Keratinocyte (primary cell): Measurements from ENCODE around the gene NKX2-4. TPM values are rescaled to one million over a fixed set of nuclear protein-coding genes. Genes with fewer than 3 reads are reported as not detected.

Experiments used
- DNase-seq: peaks from one replicate; pipeline ENCODE4 v3.0.0-alpha.2; 2011; ENCODE audit warnings: low read depth, missing footprints, low spot score
- FAIRE-seq: peaks from 2 replicates; lab custom pipeline; 2011; peaks lifted over from hg19 to GRCh38; lab: Jason Lieb, UNC
- H2AFZ ChIP-seq: 2 replicates; pipeline ENCODE4 v1.6.0; 2012; ENCODE audit warnings: low read length, control low read depth, inconsistent platforms; ENCODE audit not compliant: control insufficient read depth
- H3K27ac ChIP-seq: 2 replicates; pipeline ENCODE4 v1.5.1; 2011; ENCODE audit warnings: low read length; ENCODE audit not compliant: control insufficient read depth, insufficient read depth
- H3K27me3 ChIP-seq: 3 replicates; pipeline ENCODE4 v1.6.0; 2011; ENCODE audit warnings: low read length; ENCODE audit not compliant: control insufficient read depth, insufficient read depth; ENCODE audit errors: extremely low read depth
- H3K36me3 ChIP-seq, 2 experiments: 2 replicates in 1 of 2; 3 replicates in 1 of 2; pipeline ENCODE4 v1.5.1; 2011; ENCODE audit warnings: low read length in 2 of 2, mild to moderate bottlenecking in 1 of 2; ENCODE audit not compliant: control insufficient read depth in 2 of 2, insufficient read depth in 2 of 2; ENCODE audit errors: extremely low read depth in 1 of 2
- H3K4me1 ChIP-seq: 3 replicates; pipeline ENCODE4 v1.5.1; 2011; ENCODE audit warnings: low read length; ENCODE audit not compliant: control insufficient read depth, insufficient read depth; ENCODE audit errors: extremely low read depth
- H3K4me2 ChIP-seq: 3 replicates; pipeline ENCODE4 v1.6.0; 2011; ENCODE audit warnings: low read depth, low read length; ENCODE audit not compliant: control insufficient read depth, insufficient read depth; ENCODE audit errors: extremely low read depth
- H3K4me3 ChIP-seq, 3 experiments: fragments of 200-600 bp in 1 of 3; sonication (generic) in 1 of 3; 2 replicates in 2 of 3; 3 replicates in 1 of 3; pipeline ENCODE4 v1.5.1; 2011 to 2016; ENCODE audit warnings: low read length in 3 of 3, mild to moderate bottlenecking in 3 of 3, control low read depth in 2 of 3, inconsistent platforms in 1 of 3, low read depth in 1 of 3, mixed read lengths in 1 of 3, mixed run types in 1 of 3, moderate library complexity in 1 of 3; ENCODE audit not compliant: control insufficient read depth in 2 of 3, insufficient read depth in 2 of 3; ENCODE audit errors: extremely low read depth in 1 of 3
- H3K79me2 ChIP-seq: 2 replicates; pipeline ENCODE4 v1.6.0; 2012; ENCODE audit warnings: low read length; ENCODE audit not compliant: control insufficient read depth, insufficient read depth
- H3K9ac ChIP-seq: 3 replicates; pipeline ENCODE4 v1.6.0; 2011; ENCODE audit warnings: low read length; ENCODE audit not compliant: control insufficient read depth, insufficient read depth; ENCODE audit errors: extremely low read depth
- H3K9me1 ChIP-seq: 3 replicates; pipeline ENCODE4 v1.6.0; 2011; ENCODE audit warnings: low read length; ENCODE audit not compliant: control insufficient read depth, insufficient read depth; ENCODE audit errors: extremely low read depth
- H3K9me3 ChIP-seq: 2 replicates; pipeline ENCODE4 v1.5.1; 2012; ENCODE audit warnings: low read depth, low read length; ENCODE audit not compliant: control insufficient read depth
- H4K20me1 ChIP-seq: 3 replicates; pipeline ENCODE4 v1.6.0; 2011; ENCODE audit warnings: low read length; ENCODE audit not compliant: control insufficient read depth, insufficient read depth; ENCODE audit errors: extremely low read depth
- EZH2 ChIP-seq: IDR thresholded peaks from one replicate; pipeline ENCODE4 v1.6.1; 2012; ENCODE audit warnings: inconsistent platforms, mild to moderate bottlenecking, low read length, moderate library complexity
- dilution Hi-C: fragments of 300-500 bp; cut with MboI; formaldehyde crosslinking; loops from one replicate; pipeline ENCODE4 v1.7.0; 2020; ENCODE audit warnings: low sequenced_read_pairs; ENCODE audit not compliant: extremely low pct_ligation_motif_present
- polyA plus RNA-seq, 5 experiments: library from polyadenylated mRNA; depleted of rRNA in 3 of 5; stranded (reverse) in 3 of 5; stranded (forward) in 1 of 5; unstranded in 1 of 5; fragments of >200 nt; gene quantifications; 1 replicate in 1 of 5; 2 replicates in 3 of 5; 3 replicates in 1 of 5; pipeline versions ENCODE4 v1.2.1 to v1.2.3, GENCODE V29; 2011 to 2012; ENCODE audit warnings: missing spikeins in 2 of 5, low read depth in 1 of 5, low replicate concordance in 1 of 5
- TF ChIP-seq, protein P1 (sequence below), 3 experiments: IDR thresholded peaks in 1 of 3; conservative IDR thresholded peaks in 1 of 3; optimal IDR thresholded peaks in 1 of 3; 2 replicates in 2 of 3; 3 replicates in 1 of 3; pipeline versions ENCODE3 to v1.5.1; 2011; ENCODE audit warnings: low read length in 3 of 3, mild to moderate bottlenecking in 3 of 3, moderate library complexity in 2 of 3, control low read depth in 1 of 3, inconsistent platforms in 1 of 3; ENCODE audit not compliant: insufficient read depth in 2 of 3; ENCODE audit errors: extremely low read depth in 1 of 3

Gene NKX2-4
- polyA plus RNA-seq, 1 donor (not counting 4 experiments of a cell fraction or from before 2014, with no cell fraction given): not detected

GRCh38 chr20:21361266-21361665 lies 36.1 kb downstream of the NKX2-4 start:
- dilution Hi-C loops: no loop called here
- Histone ChIP-seq H3K4me1 (no peaks in the 10 kb centered on the region), H3K36me3 (peaks cover 12 to 13% of the 10 kb centered on the region in 2 experiments), H3K27ac (no peak overlapping the region), H3K79me2 (no peaks in the 10 kb centered on the region), H3K4me2 (no peak overlapping the region), H4K20me1 (no peaks in the 10 kb centered on the region), H3K9me1 (no peaks in the 10 kb centered on the region), H3K9ac (no peak overlapping the region), H3K9me3 (no peaks in the 10 kb centered on the region), H2AFZ (no peak overlapping the region), H3K27me3 (no peaks in the 10 kb centered on the region), H3K4me3 (no peak overlapping the region)
- no peak for TF ChIP-seq EZH2
- TF ChIP-seq, protein P1, sequence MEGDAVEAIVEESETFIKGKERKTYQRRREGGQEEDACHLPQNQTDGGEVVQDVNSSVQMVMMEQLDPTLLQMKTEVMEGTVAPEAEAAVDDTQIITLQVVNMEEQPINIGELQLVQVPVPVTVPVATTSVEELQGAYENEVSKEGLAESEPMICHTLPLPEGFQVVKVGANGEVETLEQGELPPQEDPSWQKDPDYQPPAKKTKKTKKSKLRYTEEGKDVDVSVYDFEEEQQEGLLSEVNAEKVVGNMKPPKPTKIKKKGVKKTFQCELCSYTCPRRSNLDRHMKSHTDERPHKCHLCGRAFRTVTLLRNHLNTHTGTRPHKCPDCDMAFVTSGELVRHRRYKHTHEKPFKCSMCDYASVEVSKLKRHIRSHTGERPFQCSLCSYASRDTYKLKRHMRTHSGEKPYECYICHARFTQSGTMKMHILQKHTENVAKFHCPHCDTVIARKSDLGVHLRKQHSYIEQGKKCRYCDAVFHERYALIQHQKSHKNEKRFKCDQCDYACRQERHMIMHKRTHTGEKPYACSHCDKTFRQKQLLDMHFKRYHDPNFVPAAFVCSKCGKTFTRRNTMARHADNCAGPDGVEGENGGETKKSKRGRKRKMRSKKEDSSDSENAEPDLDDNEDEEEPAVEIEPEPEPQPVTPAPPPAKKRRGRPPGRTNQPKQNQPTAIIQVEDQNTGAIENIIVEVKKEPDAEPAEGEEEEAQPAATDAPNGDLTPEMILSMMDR (optimal IDR thresholded peaks at IDR 0.05 in 1 of 3, IDR thresholded peaks at IDR 0.05 in 1 of 3, conservative IDR thresholded peaks at IDR 0.05 in 1 of 3; ENCODE audit: extremely low read depth in 1 of 3, insufficient read depth in 2 of 3, low read length in 3 of 3): no peak
- FAIRE-seq: no peak
- no peak for DNase-seq

GRCh38 chr20:21360705-21361104 lies 36.6 kb downstream of the NKX2-4 start:
- Histone ChIP-seq H3K27me3 (no peaks in the 10 kb centered on the region), H3K4me3 (no peak overlapping the region), H2AFZ (no peak overlapping the region), H3K9me1 (no peaks in the 10 kb centered on the region), H3K9ac (no peak overlapping the region), H3K36me3 (peaks cover 13% of the 10 kb centered on the region in 2 experiments), H3K79me2 (no peaks in the 10 kb centered on the region), H3K27ac (no peak overlapping the region), H3K4me2 (no peak overlapping the region), H3K4me1 (no peaks in the 10 kb centered on the region), H4K20me1 (no peaks in the 10 kb centered on the region), H3K9me3 (no peaks in the 10 kb centered on the region)
- no peak for TF ChIP-seq EZH2
- TF ChIP-seq, protein P1 (optimal IDR thresholded peaks at IDR 0.05 in 1 of 3, IDR thresholded peaks at IDR 0.05 in 1 of 3, conservative IDR thresholded peaks at IDR 0.05 in 1 of 3; ENCODE audit: extremely low read depth in 1 of 3, insufficient read depth in 2 of 3, low read length in 3 of 3): no peak
- DNase-seq (no peak), FAIRE-seq (peak; percentile 17)
- dilution Hi-C loops: no loop called here
